Ovary (tissue), 9 donors: ENCODE data around the gene COMP. TPM values are rescaled to one million over a fixed set of nuclear protein-coding genes. Genes with fewer than 3 reads are reported as not detected.

Source experiments
- DNase-seq, 5 donors: peaks; one replicate each; pipeline ENCODE4 v3.0.0-alpha.2; 2019 to 2020
- H3K27ac ChIP-seq, 2 donors: fragments of 200-600 bp; one replicate each; pipeline versions ENCODE4 v1.5.1 to v1.8.0; 2019 to 2022
- H3K27me3 ChIP-seq: fragments of 200-600 bp; one replicate; pipeline ENCODE4 v1.8.0; 2022
- H3K36me3 ChIP-seq: fragments of 200-600 bp; sonication (generic); one replicate; pipeline ENCODE4 v1.5.1; 2019
- H3K4me1 ChIP-seq: one replicate; pipeline ENCODE4 v1.8.1; 2013; ENCODE audit warnings: mild to moderate bottlenecking, moderate library complexity; ENCODE audit not compliant: insufficient read depth
- H3K4me3 ChIP-seq: fragments of 200-600 bp; sonication (generic); one replicate; pipeline ENCODE4 v1.5.1; 2017
- H3K9me3 ChIP-seq, 2 donors: fragments of 200-600 bp in 1 of 2; sonication (generic) in 1 of 2; one replicate each; pipeline versions ENCODE4 v1.5.1 to v1.8.1; 2013 to 2019; ENCODE audit warnings: mild to moderate bottlenecking in 1 of 2, moderate library complexity in 1 of 2
- CTCF ChIP-seq, 3 donors: fragments of 450-650 bp in 2 of 3; fragments of 200-600 bp in 1 of 3; IDR thresholded peaks; one replicate each; pipeline versions ENCODE4 v1.5.1 to v1.8.0; 2016 to 2022; ENCODE audit warnings: antibody characterized with exemption in 3 of 3, mild to moderate bottlenecking in 1 of 3
- EP300 ChIP-seq: sonication (generic); formaldehyde crosslinking; IDR thresholded peaks from one replicate; pipeline ENCODE4 v1.6.1; 2017; ENCODE audit warnings: antibody characterized with exemption
- POLR2A ChIP-seq: fragments of 450-650 bp; IDR thresholded peaks from one replicate; pipeline ENCODE4 v1.6.1; 2017; ENCODE audit warnings: antibody characterized with exemption, mild to moderate bottlenecking, moderate library complexity
- WGBS, 3 donors: extraction: QIAGEN DNeasy Blood & Tissue Kit in 1 of 3; methylation state at CpG; one replicate each; pipeline versions ENCODE4 v1.1.5 to v1.1.7; 2013 to 2017; 5-methylcytosine and 5-hydroxymethylcytosine counted together
- intact Hi-C, 4 donors: fragments of 100-400 bp; cut with DNase I; formaldehyde crosslinking; loops; one replicate each; pipeline versions ENCODE4 v1.11.0 to v1.15.1; 2022 to 2023
- polyA plus RNA-seq, 2 donors: library from polyadenylated mRNA; stranded (reverse); fragments of 200-250 nt in 1 of 2; fragments of 350-450 nt in 1 of 2; fragmentation: Illumina TruSeq in 1 of 2; extraction: RNeasy Lipid Tissue Mini Kit (QIAGEN cat#74804) in 1 of 2; gene quantifications; one replicate each; pipeline ENCODE4 v1.2.3, GENCODE V29; 2013 to 2014
- total RNA-seq, 7 donors: library from RNA; depleted of rRNA in 2 of 7; stranded (reverse); fragments of >200 nt in 2 of 7; fragmentation: NEBNext Ultra II Directional in 3 of 7; extraction: Animal tissue kit (Norgen Biotek cat#: 25700) in 3 of 7; gene quantifications; one replicate each; pipeline versions ENCODE4 v1.1.0 to v1.2.4, GENCODE V29; 2016 to 2023
- donor health status: DM: no; HTN: no; CAD: no; lungs with moderate emphysema.
- donor health status: DM: no; HTN: no; CAD: no.
- donor health status: Bipolar disorder and iron deficiency.
- donor health status: DM: yes; HTN: yes; CAD: no.
- donor health status: DM: no; HTN: no; CAD: no.
- donor health status: DM: yes; HTN: yes; CAD: no.

Gene COMP
- total and polyA plus RNA-seq, 9 donors: 0.08 to 0.92 (median 0.40) TPM; not detected in 3

GRCh38 chr19:18804139-18804601, 13.1 kb upstream of the COMP start:
- 82 to 89% (median 89%) methylated on average over 15 of the region's 15 CpGs for WGBS, 3 donors
- no peak overlapping the region for H3K27ac ChIP-seq
- H3K27me3 ChIP-seq: no peaks in the 10 kb centered on the region
- H3K9me3 ChIP-seq: no peaks in the 10 kb centered on the region
- H3K36me3 ChIP-seq: no peaks in the 10 kb centered on the region
- no peak overlapping the region for H3K4me3 ChIP-seq
- no peak for DNase-seq
- TF ChIP-seq EP300 (no peak), CTCF (IDR thresholded peaks at IDR 0.05) (no peak)
- intact Hi-C loops: no loop called here
- H3K4me1 ChIP-seq: no peaks in the 10 kb centered on the region

GRCh38 chr19:18803550-18804138, 12.5 kb upstream of the COMP start:
- DNase-seq: no peak
- intact Hi-C loops: no loop called here
- TF ChIP-seq POLR2A (no peak), CTCF (IDR thresholded peaks at IDR 0.05) (no peak), EP300 (no peak)
- Histone ChIP-seq H3K4me3 (no peak overlapping the region), H3K4me1 (no peaks in the 10 kb centered on the region), H3K36me3 (no peaks in the 10 kb centered on the region), H3K27ac (no peak overlapping the region), H3K27me3 (no peaks in the 10 kb centered on the region), H3K9me3 (no peaks in the 10 kb centered on the region)
- 85 to 88% (median 88%) methylated on average over 5 of the region's 5 CpGs for WGBS, 3 donors

- Histone ChIP-seq H3K4me1 (no peaks in the 10 kb centered on the region), H3K27me3 (no peaks in the 10 kb centered on the region), H3K36me3 (no peaks in the 10 kb centered on the region), H3K4me3 (no peak overlapping the region), H3K27ac (no peak overlapping the region), H3K9me3 (no peaks in the 10 kb centered on the region)
- WGBS, 3 donors: 66 to 79% (median 66%) methylated on average over 11 of the region's 11 CpGs
- intact Hi-C loops: no loop called here
- no peak for TF ChIP-seq CTCF (IDR thresholded peaks at IDR 0.05)
- TF ChIP-seq EP300: no peak
- TF ChIP-seq POLR2A: no peak
- no peak for DNase-seq
Measured at GRCh38 chr19:18802354-18802753, 11.2 kb upstream of the COMP start.

- WGBS, 3 donors: 53 to 73% (median 65%) methylated on average over 10 of the region's 10 CpGs
- no peak for DNase-seq
- no peaks in the 10 kb centered on the region for H3K36me3 ChIP-seq
- H3K9me3 ChIP-seq: no peaks in the 10 kb centered on the region
- no peak overlapping the region for H3K4me3 ChIP-seq
- TF ChIP-seq EP300 (no peak), CTCF (IDR thresholded peaks at IDR 0.05) (no peak), POLR2A (no peak)
- no peaks in the 10 kb centered on the region for H3K27me3 ChIP-seq
- no peak overlapping the region for H3K27ac ChIP-seq
- intact Hi-C loops: no loop called here
- no peaks in the 10 kb centered on the region for H3K4me1 ChIP-seq
Measured at GRCh38 chr19:18800636-18801035, 9.5 kb upstream of the COMP start.
